ENCODE results near the gene ENPP7.

DNA sequence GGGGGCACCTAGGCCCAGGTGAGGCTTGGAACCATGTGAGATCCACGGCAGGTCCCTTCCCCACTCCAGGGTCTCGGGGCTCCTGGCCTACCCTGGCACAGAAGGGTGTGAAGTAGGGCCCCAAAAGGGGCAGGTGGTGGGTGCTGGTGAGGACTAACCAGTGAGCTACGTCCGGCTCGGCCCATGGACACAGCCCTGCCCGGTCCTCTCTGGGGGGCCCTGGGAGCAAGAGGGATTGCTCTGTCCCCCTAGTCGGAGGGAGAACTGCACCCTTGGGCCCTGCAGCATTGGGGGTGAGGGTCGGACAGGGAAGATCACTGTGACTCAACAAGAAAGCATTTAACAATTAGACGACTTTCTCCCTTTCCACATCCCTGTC, 2.9 kb downstream of the ENPP7 start:
- no peak for TF ChIP-seq POLR2A (IDR thresholded peaks at IDR 0.05)
- TF ChIP-seq, protein P1, sequence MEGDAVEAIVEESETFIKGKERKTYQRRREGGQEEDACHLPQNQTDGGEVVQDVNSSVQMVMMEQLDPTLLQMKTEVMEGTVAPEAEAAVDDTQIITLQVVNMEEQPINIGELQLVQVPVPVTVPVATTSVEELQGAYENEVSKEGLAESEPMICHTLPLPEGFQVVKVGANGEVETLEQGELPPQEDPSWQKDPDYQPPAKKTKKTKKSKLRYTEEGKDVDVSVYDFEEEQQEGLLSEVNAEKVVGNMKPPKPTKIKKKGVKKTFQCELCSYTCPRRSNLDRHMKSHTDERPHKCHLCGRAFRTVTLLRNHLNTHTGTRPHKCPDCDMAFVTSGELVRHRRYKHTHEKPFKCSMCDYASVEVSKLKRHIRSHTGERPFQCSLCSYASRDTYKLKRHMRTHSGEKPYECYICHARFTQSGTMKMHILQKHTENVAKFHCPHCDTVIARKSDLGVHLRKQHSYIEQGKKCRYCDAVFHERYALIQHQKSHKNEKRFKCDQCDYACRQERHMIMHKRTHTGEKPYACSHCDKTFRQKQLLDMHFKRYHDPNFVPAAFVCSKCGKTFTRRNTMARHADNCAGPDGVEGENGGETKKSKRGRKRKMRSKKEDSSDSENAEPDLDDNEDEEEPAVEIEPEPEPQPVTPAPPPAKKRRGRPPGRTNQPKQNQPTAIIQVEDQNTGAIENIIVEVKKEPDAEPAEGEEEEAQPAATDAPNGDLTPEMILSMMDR (IDR thresholded peaks at IDR 0.05), result no peak
- no peak for TF ChIP-seq EP300 (IDR thresholded peaks at IDR 0.05)
